ENCODE measurements around the gene FBXO15.

DNA sequence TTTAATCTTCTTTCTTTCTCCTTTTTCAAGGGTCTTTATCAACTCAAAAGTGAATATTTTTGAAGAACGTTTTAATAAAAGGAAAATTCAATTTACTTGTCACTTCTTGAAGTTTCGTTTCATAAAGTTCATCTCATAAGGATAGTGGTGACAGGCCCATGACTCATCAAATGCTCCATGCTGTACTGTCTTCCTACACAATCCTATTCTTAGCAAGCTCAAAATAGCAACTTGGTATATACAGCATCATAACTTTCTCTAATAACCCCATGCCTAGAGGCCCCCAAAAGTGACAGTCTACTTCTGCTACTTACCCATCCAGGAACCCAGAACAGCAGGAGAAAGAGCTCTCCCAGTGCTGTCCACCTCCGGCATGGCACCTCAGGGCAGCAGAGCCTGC lies 7.7 kb downstream of the FBXO15 start:
- no peak for TF ChIP-seq POLR2A (IDR thresholded peaks at IDR 0.05)
- no peak for TF ChIP-seq CTCF (IDR thresholded peaks at IDR 0.05)

Measured in vagina (tissue), 2 donors.